A549 treated with RU486 at 1 μM for 4 hours (cell line): ENCODE measurements around the gene SERPINA10. TPM values are rescaled to one million over a fixed set of nuclear protein-coding genes. Genes with fewer than 3 reads are reported as not detected.

Experiments
- total RNA-seq: library from RNA; stranded (reverse); fragments of 200-300 nt; extraction: Qiagen RNA extraction; gene quantifications from 5 replicates; pipeline ENCODE4 v1.2.3, GENCODE V29; 2022; ENCODE audit warnings: low read depth

SERPINA10 gene
- not detected in 5 replicates for total RNA-seq

GRCh38 chr14:94292872-94293577 is at the start of gene SERPINA10:
Gene SERPINA10, minus strand, starts transcription at chr14:94293268. Its CDS starts 2,675 bp downstream, at chr14:94290593.

GRCh38 chr14:94322648-94323570 is 29.8 kb upstream of the SERPINA10 start, which contains the start of gene SERPINA6:
Gene SERPINA6, minus strand, starts transcription at chr14:94323336. Its CDS starts 8,688 bp downstream, at chr14:94314648.

Other genes with a start within 250 kb of the SERPINA10 start
- gene DDX24, start 212.1 kb downstream of the SERPINA10 start, total RNA-seq: 186 to 221 TPM (median 191 TPM) in 5 replicates
- gene IFI27L1, start 212.0 kb downstream of the SERPINA10 start, total RNA-seq: 17.6 to 23.5 TPM (median 20.7 TPM) in 5 replicates
- 0.25 to 2.0 TPM (median 1.1 TPM) in 5 replicates for gene IFI27, start 182.5 kb downstream of the SERPINA10 start, total RNA-seq
- 42.4 to 66.5 TPM (median 57.2 TPM) in 5 replicates for gene IFI27L2, start 163.7 kb downstream of the SERPINA10 start, total RNA-seq
- gene PPP4R4, start 118.9 kb downstream of the SERPINA10 start, total RNA-seq: 0.27 to 0.79 TPM (median 0.46 TPM) in 5 replicates
- gene SERPINA6, start 30.1 kb upstream of the SERPINA10 start, total RNA-seq: 0.49 to 1.9 TPM (median 0.66 TPM) in 5 replicates
- gene SERPINA2, start 73.4 kb upstream of the SERPINA10 start, total RNA-seq: not detected in 5 replicates
- 0.45 to 3.1 TPM (median 0.61 TPM) in 5 replicates for gene SERPINA1, start 95.3 kb upstream of the SERPINA10 start, total RNA-seq
- not detected in 5 replicates for gene SERPINA11, start 159.5 kb upstream of the SERPINA10 start, total RNA-seq
- gene SERPINA9, start 182.9 kb upstream of the SERPINA10 start, total RNA-seq: not detected in 5 replicates
- gene SERPINA12, start 216.2 kb upstream of the SERPINA10 start, total RNA-seq: not detected in 5 replicates